HepG2 (cell line): ENCODE measurements around the gene SFT2D1. TPM values are rescaled to one million over a fixed set of nuclear protein-coding genes. Genes with fewer than 3 reads are reported as not detected.

ENCODE experiments used
- ATF7-NPFF ChIP-seq: sonication (generic); formaldehyde crosslinking; IDR thresholded peaks from 2 replicates; pipeline ENCODE4 v1.8.1; 2023; ENCODE audit warnings: mild to moderate bottlenecking, low read depth, missing genetic modification reagents, moderate library complexity
- BHLHE40 ChIP-seq: IDR thresholded peaks from 2 replicates; pipeline ENCODE4 v1.6.1; 2011; ENCODE audit warnings: low read length, improper control_type of control experiment
- EP300 ChIP-seq, 3 experiments: sonication (generic) in 1 of 3; formaldehyde crosslinking in 1 of 3; IDR thresholded peaks; 2 replicates each; pipeline versions ENCODE4 v1.5.1 to v1.6.1; 2011 to 2020; ENCODE audit warnings: low read depth in 2 of 3, low read length in 2 of 3, borderline replicate concordance in 1 of 3, improper control_type of control experiment in 1 of 3, mild to moderate bottlenecking in 1 of 3, missing genetic modification reagents in 1 of 3, moderate library complexity in 1 of 3
- KAT8 ChIP-seq: IDR thresholded peaks from 2 replicates; pipeline ENCODE4 v1.6.1; 2016; ENCODE audit warnings: missing genetic modification reagents, missing compliant biosample characterization
- KMT2B ChIP-seq: IDR thresholded peaks from 2 replicates; pipeline ENCODE4 v1.6.1; 2016; ENCODE audit warnings: missing genetic modification reagents, missing compliant biosample characterization
- MAFG ChIP-seq: sonication (generic); formaldehyde crosslinking; IDR thresholded peaks from 2 replicates; pipeline ENCODE4 v1.5.1; 2020; ENCODE audit warnings: mild to moderate bottlenecking, missing genetic modification reagents
- MATR3 ChIP-seq: sonication (generic); formaldehyde crosslinking; IDR thresholded peaks from 2 replicates; pipeline ENCODE4 v1.4.0; 2020; ENCODE audit warnings: missing genetic modification reagents
- NR2F6 ChIP-seq, 2 experiments: IDR thresholded peaks; 2 replicates each; pipeline ENCODE4 v1.6.1; 2016; ENCODE audit warnings: antibody characterized with exemption in 1 of 2, mild to moderate bottlenecking in 1 of 2
- RBFOX2 ChIP-seq: fragments of 200-400 bp; formaldehyde crosslinking; IDR thresholded peaks from 2 replicates; pipeline ENCODE4 v1.6.1; 2017; ENCODE audit warnings: low read depth, mild to moderate bottlenecking, low read length
- THAP9 ChIP-seq: sonication (generic); formaldehyde crosslinking; IDR thresholded peaks from 2 replicates; pipeline ENCODE4; 2020; ENCODE audit warnings: missing genetic modification reagents, mild to moderate bottlenecking, borderline replicate concordance
- WIZ ChIP-seq: sonication (generic); formaldehyde crosslinking; IDR thresholded peaks from 2 replicates; pipeline ENCODE4 v1.5.1; 2020; ENCODE audit warnings: mild to moderate bottlenecking, missing genetic modification reagents
- ZBTB38 ChIP-seq: sonication (generic); formaldehyde crosslinking; IDR thresholded peaks from 2 replicates; pipeline ENCODE4 v1.5.1; 2020; ENCODE audit warnings: mild to moderate bottlenecking, missing genetic modification reagents
- ZKSCAN1 ChIP-seq: fragments of 150-350 bp; IDR thresholded peaks from 2 replicates; pipeline ENCODE4 v1.6.1; 2014; ENCODE audit warnings: low read length
- ZNF138 ChIP-seq: sonication (generic); formaldehyde crosslinking; IDR thresholded peaks from 2 replicates; pipeline ENCODE4 v1.5.0; 2020; ENCODE audit warnings: mild to moderate bottlenecking, low read depth, missing genetic modification reagents
- ZNF614 ChIP-seq: IDR thresholded peaks from 2 replicates; pipeline ENCODE4 v1.6.1; 2018; ENCODE audit warnings: missing biosample characterization, missing genetic modification reagents, inconsistent platforms, borderline replicate concordance
- ZNF672 ChIP-seq: sonication (generic); formaldehyde crosslinking; IDR thresholded peaks from 2 replicates; pipeline ENCODE4 v1.8.1; 2022; ENCODE audit warnings: missing genetic modification reagents
- ZNF891 ChIP-seq: sonication (generic); formaldehyde crosslinking; IDR thresholded peaks from 2 replicates; pipeline ENCODE4 v1.5.0; 2020; ENCODE audit warnings: mild to moderate bottlenecking, missing genetic modification reagents
- polyA plus RNA-seq, 8 experiments: library from polyadenylated mRNA; depleted of rRNA in 3 of 8; stranded (reverse) in 7 of 8; unstranded in 1 of 8; fragments of >200 nt; fragmentation: Illumina TruSeq in 4 of 8; extraction: Trizol in 4 of 8; gene quantifications; 2 replicates each; pipeline versions ENCODE4 v1.2.1 to v1.2.3, GENCODE V29; 2011 to 2016; ENCODE audit warnings: low read depth in 4 of 8, missing spikeins in 1 of 8, mixed read lengths in 1 of 8; ENCODE audit not compliant: insufficient read depth in 1 of 8
- total RNA-seq, 5 experiments: library from RNA; depleted of rRNA; stranded (reverse); fragments of >200 nt; fragmentation: Illumina TruSeq; extraction: Trizol; gene quantifications; 2 replicates each; pipeline ENCODE4 v1.2.3, GENCODE V29; 2016; ENCODE audit warnings: low read depth in 1 of 5
- TF ChIP-seq, protein P1 (sequence below): sonication (generic); formaldehyde crosslinking; IDR thresholded peaks from 2 replicates; pipeline ENCODE4 v1.4.0; 2020; ENCODE audit warnings: mild to moderate bottlenecking, missing genetic modification reagents

The SFT2D1 gene
- total and polyA plus RNA-seq, 2 of the 13 experiments (the other 11 are each of a cell fraction or from before 2014, with no cell fraction given): 115 to 147 TPM

GRCh38 chr6:166381733-166382499 is 39.6 kb upstream of the SFT2D1 start (continued):
- 0 out of 2 replicates have a peak, but pooled peaks have one; percentile 40 for TF ChIP-seq THAP9 (CRISPR knock-in tag)
- TF ChIP-seq ZNF614 (CRISPR knock-in tag): peak; percentile 86; the same call in 1 of the 2 replicates
- TF ChIP-seq NR2F6 (IDR thresholded peaks at IDR 0.05): no peak
- TF ChIP-seq NR2F6 (CRISPR knock-in tag; IDR thresholded peaks at IDR 0.05): peak; percentile 75
- TF ChIP-seq ATF7-NPFF: no peak
- TF ChIP-seq, protein P1, sequence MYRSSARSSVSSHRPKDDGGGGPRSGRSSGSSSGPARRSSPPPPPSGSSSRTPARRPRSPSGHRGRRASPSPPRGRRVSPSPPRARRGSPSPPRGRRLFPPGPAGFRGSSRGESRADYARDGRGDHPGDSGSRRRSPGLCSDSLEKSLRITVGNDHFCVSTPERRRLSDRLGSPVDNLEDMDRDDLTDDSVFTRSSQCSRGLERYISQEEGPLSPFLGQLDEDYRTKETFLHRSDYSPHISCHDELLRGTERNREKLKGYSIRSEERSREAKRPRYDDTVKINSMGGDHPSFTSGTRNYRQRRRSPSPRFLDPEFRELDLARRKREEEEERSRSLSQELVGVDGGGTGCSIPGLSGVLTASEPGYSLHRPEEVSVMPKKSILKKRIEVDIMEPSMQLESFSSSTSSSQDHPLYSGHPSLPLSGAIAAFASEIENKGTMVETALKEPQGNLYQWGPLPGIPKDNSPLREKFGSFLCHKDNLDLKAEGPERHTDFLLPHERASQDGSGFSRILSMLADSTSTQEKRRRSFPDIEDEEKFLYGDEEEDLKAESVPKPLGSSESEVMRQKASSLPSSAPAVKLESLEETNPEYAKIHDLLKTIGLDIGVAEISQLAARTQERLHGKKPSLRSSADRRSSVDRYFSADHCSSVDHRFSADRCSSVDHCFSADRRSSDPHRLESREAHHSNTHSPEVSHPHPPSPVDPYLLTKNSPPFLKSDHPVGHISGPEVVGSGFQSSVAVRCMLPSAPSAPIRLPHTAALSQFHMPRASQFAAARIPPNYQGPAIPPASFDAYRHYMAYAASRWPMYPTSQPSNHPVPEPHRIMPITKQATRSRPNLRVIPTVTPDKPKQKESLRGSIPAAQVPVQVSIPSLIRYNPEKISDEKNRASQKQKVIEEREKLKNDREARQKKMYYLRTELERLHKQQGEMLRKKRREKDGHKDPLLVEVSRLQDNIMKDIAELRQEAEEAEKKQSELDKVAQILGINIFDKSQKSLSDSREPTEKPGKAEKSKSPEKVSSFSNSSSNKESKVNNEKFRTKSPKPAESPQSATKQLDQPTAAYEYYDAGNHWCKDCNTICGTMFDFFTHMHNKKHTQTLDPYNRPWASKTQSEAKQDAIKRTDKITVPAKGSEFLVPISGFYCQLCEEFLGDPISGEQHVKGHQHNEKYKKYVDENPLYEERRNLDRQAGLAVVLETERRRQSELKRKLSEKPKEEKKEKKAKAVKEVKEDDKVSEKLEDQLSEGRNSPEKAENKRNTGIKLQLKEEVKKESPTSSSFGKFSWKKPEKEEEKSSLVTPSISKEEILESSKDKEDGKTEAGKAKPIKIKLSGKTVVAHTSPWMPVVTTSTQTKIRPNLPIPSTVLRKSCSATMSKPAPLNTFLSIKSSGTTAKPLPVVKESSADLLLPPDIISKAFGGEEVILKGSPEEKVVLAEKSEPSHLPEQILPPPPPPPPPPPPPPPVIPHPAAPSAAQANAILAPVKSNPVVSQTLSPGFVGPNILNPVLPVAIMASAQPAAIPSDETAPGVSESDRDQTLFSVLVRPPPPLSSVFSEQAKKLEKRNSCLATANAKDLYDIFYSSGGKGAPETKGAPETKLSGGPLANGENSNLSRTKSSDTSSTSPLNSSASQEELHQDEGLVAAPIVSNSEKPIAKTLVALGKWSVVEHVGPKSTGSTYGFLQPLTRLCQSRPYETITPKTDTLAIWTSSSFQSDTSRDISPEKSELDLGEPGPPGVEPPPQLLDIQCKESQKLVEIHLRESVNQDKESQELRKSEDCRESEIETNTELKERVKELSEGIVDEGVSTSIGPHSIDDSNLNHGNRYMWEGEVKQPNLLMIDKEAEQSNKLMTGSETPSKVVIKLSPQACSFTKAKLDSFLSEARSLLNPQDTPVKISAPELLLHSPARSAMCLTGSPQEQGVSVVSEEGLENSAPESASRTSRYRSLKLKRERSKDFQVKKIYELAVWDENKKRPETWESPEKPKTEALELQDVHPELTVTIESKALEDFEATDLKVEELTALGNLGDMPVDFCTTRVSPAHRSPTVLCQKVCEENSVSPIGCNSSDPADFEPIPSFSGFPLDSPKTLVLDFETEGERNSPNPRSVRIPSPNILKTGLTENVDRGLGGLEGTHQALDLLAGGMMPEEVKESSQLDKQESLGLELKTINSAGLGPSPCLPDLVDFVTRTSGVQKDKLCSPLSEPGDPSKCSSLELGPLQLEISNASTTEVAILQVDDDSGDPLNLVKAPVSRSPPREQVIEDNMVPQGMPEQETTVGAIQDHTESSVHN (CRISPR knock-in tag): no peak
- TF ChIP-seq RBFOX2: peak; percentile 83
- TF ChIP-seq EP300 (IDR thresholded peaks at IDR 0.05; ENCODE audit: low read depth in 2 of 2, low read length in 2 of 2): 0 out of 4 replicates have a peak, but pooled peaks have one; percentile 8 to 19
- TF ChIP-seq EP300 (CRISPR knock-in tag; IDR thresholded peaks at IDR 0.05; ENCODE audit: borderline replicate concordance): no peak; the same call in 1 of the 2 replicates
- TF ChIP-seq ZNF672 (CRISPR knock-in tag): no peak
- 0 out of 2 replicates have a peak, but pooled peaks have one; percentile 41 for TF ChIP-seq BHLHE40
- TF ChIP-seq KMT2B (CRISPR knock-in tag): peak; percentile 92
- no peak for TF ChIP-seq MAFG (CRISPR knock-in tag)
- TF ChIP-seq ZKSCAN1: no peak
- TF ChIP-seq KAT8: peak; percentile 76
- TF ChIP-seq ZBTB38 (CRISPR knock-in tag): peak; percentile 94; the same call in 1 of the 2 replicates
- no peak for TF ChIP-seq ZNF138 (CRISPR knock-in tag)
- TF ChIP-seq WIZ (CRISPR knock-in tag): no peak; the same call in 1 of the 2 replicates
- peak; percentile 67; the same call in 1 of the 2 replicates for TF ChIP-seq ZNF891 (CRISPR knock-in tag)
- TF ChIP-seq MATR3 (CRISPR knock-in tag): 0 out of 2 replicates have a peak, but pooled peaks have one; percentile 45
